ENCODE measurements around the gene RPLP1. TPM values are rescaled to one million over a fixed set of nuclear protein-coding genes. Genes with fewer than 3 reads are reported as not detected.
A peak's percentile ranks its signal among the peaks of the same experiment; 100 is the strongest.

Gene RPLP1
- total and polyA plus RNA-seq, 12 donors, result 1,068 to 2,100 (median 1,266) TPM

DNA sequence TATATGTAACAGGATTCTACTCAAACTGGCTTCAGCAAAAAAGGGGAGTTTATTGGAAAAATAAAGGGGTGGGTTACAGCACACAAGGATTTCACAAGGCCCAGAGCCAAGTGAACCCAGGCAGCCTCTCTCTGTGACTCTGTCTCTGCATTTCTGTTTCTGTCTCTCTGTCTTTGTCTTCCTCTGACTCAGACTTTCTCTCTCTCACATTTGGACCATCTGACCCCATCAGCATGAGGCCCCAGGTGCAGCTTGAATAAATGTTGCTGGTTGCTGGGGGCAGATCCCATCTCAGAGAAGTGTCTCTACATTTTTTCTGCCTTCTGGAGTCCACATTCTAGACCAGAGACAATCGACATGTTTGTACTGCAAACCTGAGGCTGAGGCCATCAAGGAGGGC, 45.0 kb downstream of the RPLP1 start:
- no peak overlapping the region for H3K27ac ChIP-seq
- H3K4me3 ChIP-seq, result no peak overlapping the region
- ATAC-seq, result no peak
- TF ChIP-seq, protein P1, sequence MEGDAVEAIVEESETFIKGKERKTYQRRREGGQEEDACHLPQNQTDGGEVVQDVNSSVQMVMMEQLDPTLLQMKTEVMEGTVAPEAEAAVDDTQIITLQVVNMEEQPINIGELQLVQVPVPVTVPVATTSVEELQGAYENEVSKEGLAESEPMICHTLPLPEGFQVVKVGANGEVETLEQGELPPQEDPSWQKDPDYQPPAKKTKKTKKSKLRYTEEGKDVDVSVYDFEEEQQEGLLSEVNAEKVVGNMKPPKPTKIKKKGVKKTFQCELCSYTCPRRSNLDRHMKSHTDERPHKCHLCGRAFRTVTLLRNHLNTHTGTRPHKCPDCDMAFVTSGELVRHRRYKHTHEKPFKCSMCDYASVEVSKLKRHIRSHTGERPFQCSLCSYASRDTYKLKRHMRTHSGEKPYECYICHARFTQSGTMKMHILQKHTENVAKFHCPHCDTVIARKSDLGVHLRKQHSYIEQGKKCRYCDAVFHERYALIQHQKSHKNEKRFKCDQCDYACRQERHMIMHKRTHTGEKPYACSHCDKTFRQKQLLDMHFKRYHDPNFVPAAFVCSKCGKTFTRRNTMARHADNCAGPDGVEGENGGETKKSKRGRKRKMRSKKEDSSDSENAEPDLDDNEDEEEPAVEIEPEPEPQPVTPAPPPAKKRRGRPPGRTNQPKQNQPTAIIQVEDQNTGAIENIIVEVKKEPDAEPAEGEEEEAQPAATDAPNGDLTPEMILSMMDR (IDR thresholded peaks at IDR 0.05), result no peak
- H3K4me1 ChIP-seq, result peaks cover 0 to 14% (median 6%) of the 10 kb centered on the region in 9 donors
- no peaks in the 10 kb centered on the region for H3K36me3 ChIP-seq
- 73 to 85% methylated on average over 1 of the region's 1 CpG for WGBS, 2 donors
- DNase-seq, result no peak
- no peaks in the 10 kb centered on the region for H3K9me3 ChIP-seq
- intact Hi-C loops (cut with DNase I), result no loop called here
- H3K27me3 ChIP-seq, result no peaks in the 10 kb centered on the region

DNA sequence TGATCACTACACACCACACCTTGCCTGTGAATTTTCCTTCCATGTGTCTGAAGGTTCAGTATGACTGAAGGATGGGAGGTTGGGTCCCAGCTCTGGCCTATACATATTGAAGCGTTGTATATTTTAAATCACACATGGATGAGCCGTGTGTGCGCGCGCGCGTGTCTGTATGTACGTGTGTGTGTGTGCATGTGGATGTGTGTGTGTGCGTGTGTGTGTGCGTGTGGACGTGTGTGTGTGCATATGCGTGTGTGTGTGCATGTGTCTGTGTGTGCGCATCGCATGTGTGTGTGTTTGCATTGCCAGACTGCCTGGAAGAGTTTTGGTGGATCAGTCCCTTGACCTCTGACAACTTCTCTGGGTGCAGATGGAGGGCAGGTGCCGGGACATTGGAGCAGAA, 45.7 kb downstream of the RPLP1 start:
- DNase-seq (no peak), ATAC-seq (no peak)
- intact Hi-C loops (cut with DNase I), result no loop called here
- no peak overlapping the region for H3K4me3 ChIP-seq
- H3K4me1 ChIP-seq, result peaks cover 0 to 14% (median 6%) of the 10 kb centered on the region in 9 donors
- no peaks in the 10 kb centered on the region for H3K36me3 ChIP-seq
- 88 to 90% methylated on average over 15 of the region's 15 CpGs for WGBS, 2 donors
- H3K27ac ChIP-seq, result no peak overlapping the region
- no peaks in the 10 kb centered on the region for H3K27me3 ChIP-seq
- H3K9me3 ChIP-seq, result no peaks in the 10 kb centered on the region
- TF ChIP-seq, protein P1 (IDR thresholded peaks at IDR 0.05), result no peak

GRCh38 chr15:69498987-69499386, 46.4 kb downstream of the RPLP1 start:
- TF ChIP-seq, protein P1 (IDR thresholded peaks at IDR 0.05), result no peak
- peaks cover 0 to 14% (median 6%) of the 10 kb centered on the region in 9 donors for H3K4me1 ChIP-seq
- DNase-seq (no peak), ATAC-seq (no peak)
- H3K27ac ChIP-seq, result no peak overlapping the region
- intact Hi-C loops (cut with DNase I), result no loop called here
- H3K9me3 ChIP-seq, result no peaks in the 10 kb centered on the region
- WGBS, 2 donors, result 83 to 84% methylated on average over 6 of the region's 6 CpGs
- H3K4me3 ChIP-seq, result no peak overlapping the region
- H3K36me3 ChIP-seq, result no peaks in the 10 kb centered on the region
- H3K27me3 ChIP-seq, result no peaks in the 10 kb centered on the region

GRCh38 chr15:69499521-69500211, 47.0 kb downstream of the RPLP1 start:
- intact Hi-C loops (cut with DNase I), result no loop called here
- no peaks in the 10 kb centered on the region for H3K27me3 ChIP-seq
- no peak overlapping the region for H3K4me3 ChIP-seq
- 57% methylated on average over 14 of the region's 14 CpGs for WGBS, 2 donors
- peaks cover 0 to 14% (median 6%) of the 10 kb centered on the region in 9 donors for H3K4me1 ChIP-seq
- DNase-seq (peak; percentile 34 to 44), ATAC-seq (peak; percentile 69 to 96 (median 88))
- H3K27ac ChIP-seq, result peak overlapping the region in 5 of 10 donors; percentile 9 to 73 (median 58)
- no peaks in the 10 kb centered on the region for H3K9me3 ChIP-seq
- H3K36me3 ChIP-seq, result no peaks in the 10 kb centered on the region
- TF ChIP-seq, protein P1 (IDR thresholded peaks at IDR 0.05), result no peak

Measured in heart right ventricle (tissue), 16 donors.